B cell (primary cell): Measurements from ENCODE around the gene HOXA11. TPM values are rescaled to one million over a fixed set of nuclear protein-coding genes. Genes with fewer than 3 reads are reported as not detected.

ENCODE experiments used
- ATAC-seq: fragments of 200-7000 bp; cut with Tn5 transposase; one replicate; pipeline ENCODE4 v1.10.0; 2021; ENCODE audit warnings: low read depth, mild to moderate bottlenecking, moderate number of reproducible peaks, moderate library complexity
- CTCF ChIA-PET: fragments of 350-600 bp; sonication (Branson Sonifier 250); formaldehyde crosslinking; loops from one replicate; lab custom pipeline; 2021; ENCODE audit warnings: antibody characterized with exemption, inconsistent platforms; lab: Charles Lee
- POLR2A ChIA-PET: fragments of 350-600 bp; sonication (Branson Sonifier 250); formaldehyde crosslinking; loops from one replicate; lab custom pipeline; 2021; ENCODE audit warnings: antibody characterized with exemption; lab: Charles Lee
- DNase-seq: peaks from one replicate; pipeline ENCODE4 v3.0.0; 2013
- H2AFZ ChIP-seq: 2 replicates; pipeline ENCODE4 v1.6.1; 2012; ENCODE audit warnings: mild to moderate bottlenecking, low read depth, low read length; ENCODE audit not compliant: insufficient read depth, poor library complexity, severe bottlenecking
- H3K27ac ChIP-seq, 2 donors: 1 replicate in 1 of 2; 2 replicates in 1 of 2; pipeline ENCODE4 v1.5.1; 2012 to 2013; ENCODE audit warnings: low read length in 2 of 2, mild to moderate bottlenecking in 2 of 2, moderate library complexity in 1 of 2
- H3K27me3 ChIP-seq, 4 experiments: fragments of 200-600 bp in 1 of 4; sonication (generic) in 1 of 4; replicated peaks in 1 of 4; 1 replicate in 2 of 4; 2 replicates in 2 of 4; pipeline versions ENCODE4 v1.6.1 to v1.7.0; 2013 to 2016; ENCODE audit warnings: low read length in 3 of 4, mild to moderate bottlenecking in 2 of 4, mixed read lengths in 1 of 4, moderate library complexity in 1 of 4; ENCODE audit not compliant: insufficient read depth in 4 of 4, control insufficient read depth in 3 of 4; ENCODE audit errors: control extremely low read depth in 1 of 4
- H3K36me3 ChIP-seq, 2 experiments: replicated peaks in 1 of 2; 1 replicate in 1 of 2; 2 replicates in 1 of 2; pipeline versions ENCODE4 v1.6.1 to v1.7.1; 2013; ENCODE audit warnings: low read length in 1 of 2; ENCODE audit not compliant: insufficient read depth in 2 of 2, control insufficient read depth in 1 of 2; ENCODE audit errors: control extremely low read depth in 1 of 2, extremely low read depth in 1 of 2
- H3K4me1 ChIP-seq, 2 donors: fragments of 200-600 bp in 1 of 2; sonication (generic) in 1 of 2; 1 replicate in 1 of 2; 2 replicates in 1 of 2; pipeline versions ENCODE4 v1.5.1 to v1.6.1; 2013 to 2017; ENCODE audit warnings: low read length in 2 of 2; ENCODE audit not compliant: control insufficient read depth in 2 of 2, insufficient read depth in 2 of 2
- H3K4me2 ChIP-seq: replicated peaks from 2 replicates; pipeline ENCODE3; 2012; ENCODE audit warnings: mild to moderate bottlenecking, low read depth, low read length; ENCODE audit not compliant: poor library complexity, severe bottlenecking
- H3K4me3 ChIP-seq, 5 experiments: fragments of 200-600 bp in 1 of 5; sonication (generic) in 1 of 5; 1 replicate in 3 of 5; 2 replicates in 2 of 5; pipeline versions ENCODE4 v1.5.1 to v1.7.0; 2011 to 2016; ENCODE audit warnings: low read length in 4 of 5, mild to moderate bottlenecking in 4 of 5, low read depth in 2 of 5, control low read depth in 1 of 5, moderate library complexity in 1 of 5; ENCODE audit not compliant: insufficient read depth in 1 of 5; ENCODE audit errors: control extremely low read depth in 1 of 5, extremely low read depth in 1 of 5
- H3K79me2 ChIP-seq: fragments of 200-600 bp; sonication (generic); one replicate; pipeline ENCODE4 v1.6.0; 2016; ENCODE audit warnings: low read length; ENCODE audit not compliant: control insufficient read depth, insufficient read depth
- H3K9ac ChIP-seq: fragments of 200-600 bp; sonication (generic); 2 replicates; pipeline ENCODE4 v1.6.1; 2017; ENCODE audit warnings: mild to moderate bottlenecking, low read length, moderate library complexity
- H3K9me3 ChIP-seq, 3 donors: one replicate each; pipeline versions ENCODE4 v1.6.1 to v1.7.1; 2013; ENCODE audit warnings: low read length in 2 of 3; ENCODE audit not compliant: control insufficient read depth in 2 of 3, insufficient read depth in 1 of 3; ENCODE audit errors: control extremely low read depth in 1 of 3
- H4K20me1 ChIP-seq: 2 replicates; pipeline ENCODE4 v1.6.0; 2012; ENCODE audit warnings: mild to moderate bottlenecking, low read length; ENCODE audit not compliant: insufficient read depth, control insufficient read depth, poor library complexity, severe bottlenecking
- H3K27ac Mint-ChIP-seq: one replicate; pipeline ENCODE4 v1.8.0; 2021; ENCODE audit warnings: mixed read lengths
- H3K27me3 Mint-ChIP-seq: one replicate; pipeline ENCODE4 v1.8.0; 2021; ENCODE audit warnings: mixed read lengths
- H3K4me1 Mint-ChIP-seq: one replicate; pipeline ENCODE4 v1.8.0; 2021; ENCODE audit warnings: mixed read lengths
- H3K4me3 Mint-ChIP-seq: one replicate; pipeline ENCODE4 v1.8.0; 2021; ENCODE audit warnings: mixed read lengths
- H3K9me3 Mint-ChIP-seq: one replicate; pipeline ENCODE4 v1.8.0; 2022; ENCODE audit warnings: mixed read lengths; ENCODE audit not compliant: insufficient read depth
- CTCF ChIP-seq: fragments of 200-600 bp; IDR thresholded peaks from one replicate; pipeline ENCODE4 v1.8.0; 2022; ENCODE audit warnings: antibody characterized with exemption, mild to moderate bottlenecking
- EZH2 ChIP-seq: IDR thresholded peaks from 2 replicates; pipeline ENCODE4 v1.6.1; 2012; ENCODE audit warnings: borderline replicate concordance, low read depth, mild to moderate bottlenecking, moderate library complexity, low read length; ENCODE audit not compliant: insufficient read depth, poor library complexity, severe bottlenecking
- WGBS: methylation state at CpG from one replicate; pipeline ENCODE4 v1.1.5; 2013; ENCODE audit warnings: missing lambda C conversion rate; ENCODE audit not compliant: insufficient coverage; 5-methylcytosine and 5-hydroxymethylcytosine counted together
- intact Hi-C: fragments of 100-400 bp; cut with micrococcal nuclease; formaldehyde crosslinking; loops from one replicate; pipeline ENCODE4 v1.10.0; 2022
- polyA plus RNA-seq: library from polyadenylated mRNA; depleted of rRNA; stranded (reverse); fragments of >200 nt; gene quantifications from 2 replicates; pipeline ENCODE4 v1.2.3, GENCODE V29; 2012
- total RNA-seq, 2 donors: library from RNA; stranded (reverse); fragments of 120-200 nt in 1 of 2; gene quantifications; 1 replicate in 1 of 2; 2 replicates in 1 of 2; pipeline versions ENCODE4 v1.2.3 to v1.2.4, GENCODE V29; 2013 to 2022

The HOXA11 gene
- total and polyA plus RNA-seq, 2 donors (not counting 1 experiment from before 2014, with no cell fraction given), result not detected

- H3K4me3 Mint-ChIP-seq, result peak overlapping the region; percentile 68
- H3K27me3 Mint-ChIP-seq, result peaks cover 83% of the 10 kb centered on the region
- intact Hi-C loops, result loop anchor here (5.0 to 10.0 kb wide), 2 partner anchors 44 to 407 kb away; partner anchors contain the start of gene EVX1
- Histone ChIP-seq H3K27me3 (peaks cover 5 to 84% (median 83%) of the 10 kb centered on the region in 4 experiments), H3K4me1 (peaks cover 41 to 65% of the 10 kb centered on the region in 2 donors), H3K9me3 (peaks cover 0 to 47% (median 2%) of the 10 kb centered on the region in 3 donors), H3K79me2 (no peaks in the 10 kb centered on the region), H3K9ac (no peak overlapping the region), H3K4me2 (peak overlapping the region; percentile 78), H4K20me1 (no peaks in the 10 kb centered on the region), H2AFZ (no peak overlapping the region), H3K4me3 (no peak overlapping the region), H3K36me3 (no peaks in the 10 kb centered on the region), H3K27ac (no peak overlapping the region)
- ATAC-seq (no peak), DNase-seq (peak; percentile 50)
- 16% methylated on average over 23 of the region's 29 CpGs for WGBS
- peak; percentile 95 for TF ChIP-seq EZH2
- TF ChIP-seq CTCF, result no peak
- peaks cover 37% of the 10 kb centered on the region for H3K4me1 Mint-ChIP-seq
- POLR2A ChIA-PET, result no interaction called here
- peak overlapping the region; percentile 32 for H3K27ac Mint-ChIP-seq
- H3K9me3 Mint-ChIP-seq, result no peaks in the 10 kb centered on the region
- CTCF ChIA-PET, result interaction anchor here (0.9 to 2.5 kb wide), 10 partner anchors 8 to 1346 kb away, joined by 3 to 11 read pairs (median 6); partner anchors contain the start of genes HOXA11 and HOXA6
Observed at GRCh38 chr7:27198138-27198841, 13.3 kb upstream of the HOXA11 start.
